ENCODE measurements around the gene ARHGAP27.

Gene ARHGAP27

GRCh38 chr17:45388604-45389325, 43.9 kb downstream of the ARHGAP27 start:
- no peak for DNase-seq (ENCODE audit: low read depth, low spot score)

- DNase-seq (ENCODE audit: low read depth, low spot score) = no peak
Observed at GRCh38 chr17:45387739-45388138, 44.9 kb downstream of the ARHGAP27 start.

- no peak for DNase-seq (ENCODE audit: low read depth, low spot score)
Observed at GRCh38 chr17:45386178-45386577, 46.5 kb downstream of the ARHGAP27 start.

- DNase-seq (ENCODE audit: low read depth, low spot score) = peak; percentile 33
Observed at GRCh38 chr17:45385331-45385997, 47.2 kb downstream of the ARHGAP27 start.

- DNase-seq (ENCODE audit: low read depth, low spot score) = no peak
Observed at GRCh38 chr17:45384789-45385262, 47.8 kb downstream of the ARHGAP27 start.

- DNase-seq (ENCODE audit: low read depth, low spot score) = no peak
Observed at GRCh38 chr17:45384047-45384788, 48.5 kb downstream of the ARHGAP27 start.

GRCh38 chr17:45383003-45383402, 49.7 kb downstream of the ARHGAP27 start:
- DNase-seq (ENCODE audit: low read depth, low spot score) = no peak

GRCh38 chr17:45382226-45382625, 50.4 kb downstream of the ARHGAP27 start:
- no peak for DNase-seq (ENCODE audit: low read depth, low spot score)

GRCh38 chr17:45380991-45381390, 51.7 kb downstream of the ARHGAP27 start:
- no peak for DNase-seq (ENCODE audit: low read depth, low spot score)

GRCh38 chr17:45380046-45380765, 52.5 kb downstream of the ARHGAP27 start:
- DNase-seq (ENCODE audit: low read depth, low spot score) = no peak

- DNase-seq (ENCODE audit: low read depth, low spot score) = no peak
Observed at GRCh38 chr17:45377401-45377800, 55.3 kb downstream of the ARHGAP27 start.

GRCh38 chr17:45376171-45377005, 56.3 kb downstream of the ARHGAP27 start:
- DNase-seq (ENCODE audit: low read depth, low spot score) = no peak

GRCh38 chr17:45374501-45374900, 58.2 kb downstream of the ARHGAP27 start:
- DNase-seq (ENCODE audit: low read depth, low spot score) = no peak

GRCh38 chr17:45372325-45372869, 60.3 kb downstream of the ARHGAP27 start:
- no peak for DNase-seq (ENCODE audit: low read depth, low spot score)

- peak; percentile 86 for DNase-seq (ENCODE audit: low read depth, low spot score)
Observed at GRCh38 chr17:45371414-45372324, 61.0 kb downstream of the ARHGAP27 start.

- no peak for DNase-seq (ENCODE audit: low read depth, low spot score)
Observed at GRCh38 chr17:45370949-45371413, 61.7 kb downstream of the ARHGAP27 start.

GRCh38 chr17:45369421-45369820, 63.2 kb downstream of the ARHGAP27 start:
- DNase-seq (ENCODE audit: low read depth, low spot score) = no peak

GRCh38 chr17:45368651-45369050, 64.0 kb downstream of the ARHGAP27 start:
- no peak for DNase-seq (ENCODE audit: low read depth, low spot score)

GRCh38 chr17:45367216-45367615, 65.5 kb downstream of the ARHGAP27 start:
- DNase-seq (ENCODE audit: low read depth, low spot score) = no peak

Measured in brain pericyte (primary cell).